GM06990 (cell line): Measurements from ENCODE around the gene ANAPC2.

Experiments used
- DNase-seq: peaks from one replicate; pipeline ENCODE4 v3.0.0-alpha.2; 2011; ENCODE audit not compliant: insufficient read length; ENCODE audit errors: extremely low read depth
- H3K27me3 ChIP-seq: replicated peaks from 2 replicates; pipeline ENCODE4 v1.6.0; 2011; ENCODE audit warnings: low read length; ENCODE audit not compliant: control insufficient read depth, insufficient read depth
- H3K36me3 ChIP-seq: 2 replicates; pipeline ENCODE4 v1.5.1; 2011; ENCODE audit warnings: low read length; ENCODE audit not compliant: control insufficient read depth, insufficient read depth
- H3K4me3 ChIP-seq: replicated peaks from 2 replicates; pipeline ENCODE4 v1.5.1; 2011; ENCODE audit warnings: low read depth, mild to moderate bottlenecking, control low read depth, low read length
- TF ChIP-seq, protein P1 (sequence below): IDR thresholded peaks from 2 replicates; pipeline ENCODE4 v1.5.1; 2011; ENCODE audit warnings: low read length, control low read depth, mild to moderate bottlenecking, inconsistent platforms; ENCODE audit not compliant: insufficient read depth, poor library complexity, severe bottlenecking

ANAPC2 gene

GRCh38 chr9:137227054-137227852 lies 38.9 kb upstream of the ANAPC2 start, which contains the start of gene RNF224:
TSS of gene RNF224 (plus strand) at chr9:137227502. CDS start at chr9:137228336, 834 bp downstream.
- H3K27me3 ChIP-seq, result no peaks in the 10 kb centered on the region; the same call in 1 of the 2 replicates
- no peaks in the 10 kb centered on the region for H3K36me3 ChIP-seq
- no peak within 1 kb of the TSS for H3K4me3 ChIP-seq
- DNase-seq, result peak; percentile 82
- TF ChIP-seq, protein P1, sequence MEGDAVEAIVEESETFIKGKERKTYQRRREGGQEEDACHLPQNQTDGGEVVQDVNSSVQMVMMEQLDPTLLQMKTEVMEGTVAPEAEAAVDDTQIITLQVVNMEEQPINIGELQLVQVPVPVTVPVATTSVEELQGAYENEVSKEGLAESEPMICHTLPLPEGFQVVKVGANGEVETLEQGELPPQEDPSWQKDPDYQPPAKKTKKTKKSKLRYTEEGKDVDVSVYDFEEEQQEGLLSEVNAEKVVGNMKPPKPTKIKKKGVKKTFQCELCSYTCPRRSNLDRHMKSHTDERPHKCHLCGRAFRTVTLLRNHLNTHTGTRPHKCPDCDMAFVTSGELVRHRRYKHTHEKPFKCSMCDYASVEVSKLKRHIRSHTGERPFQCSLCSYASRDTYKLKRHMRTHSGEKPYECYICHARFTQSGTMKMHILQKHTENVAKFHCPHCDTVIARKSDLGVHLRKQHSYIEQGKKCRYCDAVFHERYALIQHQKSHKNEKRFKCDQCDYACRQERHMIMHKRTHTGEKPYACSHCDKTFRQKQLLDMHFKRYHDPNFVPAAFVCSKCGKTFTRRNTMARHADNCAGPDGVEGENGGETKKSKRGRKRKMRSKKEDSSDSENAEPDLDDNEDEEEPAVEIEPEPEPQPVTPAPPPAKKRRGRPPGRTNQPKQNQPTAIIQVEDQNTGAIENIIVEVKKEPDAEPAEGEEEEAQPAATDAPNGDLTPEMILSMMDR, result peak; percentile 95

DNA sequence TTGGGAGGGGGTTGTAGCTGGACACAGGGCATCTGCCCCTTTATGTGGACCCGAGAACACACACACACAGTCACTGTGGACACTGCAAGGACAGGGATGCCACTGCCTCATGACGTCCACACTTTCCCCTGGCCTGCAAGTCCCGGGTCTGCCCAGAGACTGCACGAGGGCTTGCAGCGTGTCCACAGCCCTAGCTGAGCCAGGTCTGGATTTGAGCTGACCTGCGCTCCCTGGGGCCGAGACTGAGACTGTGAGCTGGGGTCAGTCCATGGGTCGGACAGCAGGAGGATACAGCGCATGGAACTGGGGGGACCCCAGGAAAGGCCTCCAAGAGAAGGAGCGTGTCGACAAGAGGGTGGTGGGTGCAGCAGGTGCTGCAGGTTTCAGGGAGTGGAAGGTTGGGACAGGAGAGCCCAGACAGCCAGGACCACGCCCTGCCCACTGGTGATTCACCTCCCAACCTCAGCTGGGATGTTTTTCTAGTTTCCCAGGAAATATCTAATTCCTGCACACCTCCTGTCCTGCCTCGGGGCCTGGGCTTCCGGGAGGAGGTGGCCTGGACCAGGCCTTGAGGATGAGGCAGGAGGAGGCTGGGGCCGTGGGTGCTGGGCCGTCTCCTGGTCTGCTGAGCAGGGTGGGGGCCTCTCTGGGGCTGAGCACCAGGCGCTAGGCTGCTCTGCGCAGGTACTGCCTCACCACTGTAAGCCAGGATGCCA lies 38.1 kb upstream of the ANAPC2 start:
- TF ChIP-seq, protein P1, result no peak
- H3K4me3 ChIP-seq, result no peak overlapping the region
- no peaks in the 10 kb centered on the region; the same call in 1 of the 2 replicates for H3K27me3 ChIP-seq
- no peaks in the 10 kb centered on the region for H3K36me3 ChIP-seq
- no peak for DNase-seq

DNA sequence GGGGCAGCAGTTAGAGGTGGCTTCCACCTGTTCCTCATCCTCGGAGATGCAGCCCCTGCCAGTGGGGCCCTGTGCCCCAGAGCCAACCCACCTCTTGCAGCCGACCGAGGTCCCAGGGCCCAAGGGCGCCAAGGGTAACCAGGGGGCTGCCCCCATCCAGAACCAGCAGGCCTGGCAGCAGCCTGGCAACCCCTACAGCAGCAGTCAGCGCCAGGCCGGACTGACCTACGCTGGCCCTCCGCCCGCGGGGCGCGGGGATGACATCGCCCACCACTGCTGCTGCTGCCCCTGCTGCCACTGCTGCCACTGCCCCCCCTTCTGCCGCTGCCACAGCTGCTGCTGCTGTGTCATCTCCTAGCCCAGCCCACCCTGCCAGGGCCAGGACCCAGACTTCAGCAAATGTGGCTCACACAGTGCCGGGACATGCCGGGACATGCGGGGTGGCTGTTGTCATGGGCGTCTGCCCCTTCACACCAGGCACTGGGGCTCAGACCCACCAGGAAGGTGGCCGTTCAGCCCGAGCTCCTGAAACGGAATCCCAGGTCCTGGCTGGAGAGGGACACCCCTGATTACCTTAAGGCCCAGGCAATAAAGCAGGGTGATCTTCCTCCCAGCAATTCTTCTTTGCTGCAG lies 37.5 kb upstream of the ANAPC2 start:
- TF ChIP-seq, protein P1, result no peak
- H3K36me3 ChIP-seq, result no peaks in the 10 kb centered on the region
- no peaks in the 10 kb centered on the region; the same call in 1 of the 2 replicates for H3K27me3 ChIP-seq
- no peak for DNase-seq
- H3K4me3 ChIP-seq, result no peak overlapping the region

GRCh38 chr9:137224830-137225694 lies 36.7 kb upstream of the ANAPC2 start, which contains the start of gene CYSRT1:
TSS of gene CYSRT1 (plus strand) at chr9:137225174. CDS start at chr9:137225622, 448 bp downstream.
- Histone ChIP-seq H3K4me3 (peak within 1 kb of the TSS; percentile 84), H3K27me3 (no peaks in the 10 kb centered on the region; the same call in 1 of the 2 replicates), H3K36me3 (no peaks in the 10 kb centered on the region)
- TF ChIP-seq, protein P1, result no peak
- no peak for DNase-seq
